Measurements from ENCODE around the gene TTLL12.

Gene TTLL12

GRCh38 chr22:43135565-43135964 lies 51.4 kb downstream of the TTLL12 start:
- no peak overlapping the region for H3K4me2 ChIP-seq (ENCODE audit: low read depth, low read length)
- no peak overlapping the region for H3K9ac ChIP-seq (ENCODE audit: low read length)
- no peaks in the 10 kb centered on the region for H3K9me2 ChIP-seq (replicated peaks; ENCODE audit: insufficient read depth, low read length)
- H3K79me2 ChIP-seq (ENCODE audit: low read length): peaks cover 9% of the 10 kb centered on the region
- no peaks in the 10 kb centered on the region for H3K27me3 ChIP-seq (replicated peaks; ENCODE audit: insufficient read depth, low read length)
- no peak for TF ChIP-seq EZH2 (optimal IDR thresholded peaks at IDR 0.05; ENCODE audit: low read depth, low read length)
- no peak for TF ChIP-seq CTCF (IDR thresholded peaks at IDR 0.05; ENCODE audit: low read length)
- TF ChIP-seq EZH2phosphoT487 (IDR thresholded peaks at IDR 0.05; ENCODE audit: low read length): no peak
- H3F3A ChIP-seq (ENCODE audit: insufficient read depth, low read length): no peaks in the 10 kb centered on the region
- H2AFZ ChIP-seq (ENCODE audit: low read length): no peak overlapping the region
- no peaks in the 10 kb centered on the region for H3K4me1 ChIP-seq (ENCODE audit: low read length)
- no peaks in the 10 kb centered on the region for H3K9me3 ChIP-seq (replicated peaks; ENCODE audit: insufficient read depth, low read length)
- peaks cover 5% of the 10 kb centered on the region; the same call in 1 of the 2 replicates for H3K36me3 ChIP-seq (replicated peaks; ENCODE audit: insufficient read depth, low read length)
- no peak overlapping the region for H3K4me3 ChIP-seq (ENCODE audit: low read length)
- no peak for DNase-seq
- H4K20me1 ChIP-seq (ENCODE audit: insufficient read depth, low read length): no peaks in the 10 kb centered on the region
- H3K27ac ChIP-seq (ENCODE audit: low read length): no peak overlapping the region

GRCh38 chr22:43134553-43134952 lies 52.4 kb downstream of the TTLL12 start:
- Histone ChIP-seq H3K4me3 (ENCODE audit: low read length) (no peak overlapping the region), H3K4me2 (ENCODE audit: low read depth, low read length) (no peak overlapping the region), H3F3A (ENCODE audit: insufficient read depth, low read length) (peaks cover 3% of the 10 kb centered on the region; the same call in 1 of the 2 replicates), H3K27ac (ENCODE audit: low read length) (no peak overlapping the region), H4K20me1 (ENCODE audit: insufficient read depth, low read length) (no peaks in the 10 kb centered on the region), H3K27me3 (replicated peaks; ENCODE audit: insufficient read depth, low read length) (no peaks in the 10 kb centered on the region), H3K36me3 (replicated peaks; ENCODE audit: insufficient read depth, low read length) (no peaks in the 10 kb centered on the region), H2AFZ (ENCODE audit: low read length) (no peak overlapping the region), H3K79me2 (ENCODE audit: low read length) (no peaks in the 10 kb centered on the region; the same call in 1 of the 2 replicates), H3K4me1 (ENCODE audit: low read length) (peaks cover 6% of the 10 kb centered on the region), H3K9ac (ENCODE audit: low read length) (no peak overlapping the region), H3K9me2 (replicated peaks; ENCODE audit: insufficient read depth, low read length) (no peaks in the 10 kb centered on the region), H3K9me3 (replicated peaks; ENCODE audit: insufficient read depth, low read length) (no peaks in the 10 kb centered on the region)
- DNase-seq: no peak
- TF ChIP-seq EZH2phosphoT487 (IDR thresholded peaks at IDR 0.05; ENCODE audit: low read length): no peak
- no peak for TF ChIP-seq EZH2 (optimal IDR thresholded peaks at IDR 0.05; ENCODE audit: low read depth, low read length)
- no peak for TF ChIP-seq CTCF (IDR thresholded peaks at IDR 0.05; ENCODE audit: low read length)

- Histone ChIP-seq H3K27ac (ENCODE audit: low read length) (no peak overlapping the region), H3K27me3 (replicated peaks; ENCODE audit: insufficient read depth, low read length) (no peaks in the 10 kb centered on the region), H3K9me3 (replicated peaks; ENCODE audit: insufficient read depth, low read length) (no peaks in the 10 kb centered on the region), H3K9ac (ENCODE audit: low read length) (no peak overlapping the region), H3K4me1 (ENCODE audit: low read length) (peaks cover 17% of the 10 kb centered on the region), H3K4me2 (ENCODE audit: low read depth, low read length) (no peak overlapping the region), H3K4me3 (ENCODE audit: low read length) (no peak overlapping the region), H3K79me2 (ENCODE audit: low read length) (no peaks in the 10 kb centered on the region), H3F3A (ENCODE audit: insufficient read depth, low read length) (peaks cover 7% of the 10 kb centered on the region; the same call in 1 of the 2 replicates), H4K20me1 (ENCODE audit: insufficient read depth, low read length) (no peaks in the 10 kb centered on the region), H2AFZ (ENCODE audit: low read length) (no peak overlapping the region), H3K9me2 (replicated peaks; ENCODE audit: insufficient read depth, low read length) (no peaks in the 10 kb centered on the region), H3K36me3 (replicated peaks; ENCODE audit: insufficient read depth, low read length) (no peaks in the 10 kb centered on the region)
- DNase-seq: no peak
- TF ChIP-seq EZH2 (optimal IDR thresholded peaks at IDR 0.05; ENCODE audit: low read depth, low read length) (no peak), EZH2phosphoT487 (IDR thresholded peaks at IDR 0.05; ENCODE audit: low read length) (no peak), CTCF (IDR thresholded peaks at IDR 0.05; ENCODE audit: low read length) (no peak)
Observed at GRCh38 chr22:43133401-43133800, 53.5 kb downstream of the TTLL12 start.
